Neural progenitor cell (in vitro differentiated cells): ENCODE results near the gene IQSEC1. TPM values are rescaled to one million over a fixed set of nuclear protein-coding genes. Genes with fewer than 3 reads are reported as not detected.
A peak's percentile ranks its signal among the peaks of the same experiment; 100 is the strongest.

Experiments used
- DNase-seq: peaks from one replicate; pipeline ENCODE4 v3.0.0-alpha.2; 2016; ENCODE audit warnings: low spot score
- H2AFZ ChIP-seq: fragments of 200-600 bp; sonication (generic); replicated peaks from 2 replicates; pipeline ENCODE4 v1.6.1; 2016; ENCODE audit warnings: antibody characterized with exemption
- H3F3A ChIP-seq: fragments of 200-600 bp; sonication (generic); 2 replicates; pipeline ENCODE4 v1.6.1; 2016; ENCODE audit warnings: antibody characterized with exemption, low read depth
- H3K27ac ChIP-seq: fragments of 200-600 bp; sonication (generic); 2 replicates; pipeline ENCODE4 v1.5.1; 2016; ENCODE audit warnings: mild to moderate bottlenecking
- H3K27me3 ChIP-seq: fragments of 200-600 bp; sonication (generic); 2 replicates; pipeline ENCODE4 v1.6.1; 2016; ENCODE audit warnings: mild to moderate bottlenecking, moderate library complexity
- H3K36me3 ChIP-seq: fragments of 200-600 bp; sonication (generic); 2 replicates; pipeline ENCODE4 v1.5.1; 2016
- H3K4me1 ChIP-seq: fragments of 200-600 bp; sonication (generic); 2 replicates; pipeline ENCODE4 v1.6.1; 2016; ENCODE audit warnings: mixed run types
- H3K4me2 ChIP-seq: fragments of 200-600 bp; sonication (generic); 2 replicates; pipeline ENCODE4 v1.6.1; 2016
- H3K4me3 ChIP-seq: fragments of 200-600 bp; sonication (generic); 2 replicates; pipeline ENCODE4 v1.5.1; 2016
- H3K79me2 ChIP-seq: fragments of 200-600 bp; sonication (generic); 2 replicates; pipeline ENCODE4 v1.6.1; 2016; ENCODE audit warnings: low read depth
- H3K9ac ChIP-seq: fragments of 200-600 bp; sonication (generic); 2 replicates; pipeline ENCODE4 v1.6.1; 2016
- H3K9me3 ChIP-seq: fragments of 200-600 bp; sonication (generic); 2 replicates; pipeline ENCODE4 v1.5.1; 2016; ENCODE audit warnings: low read depth
- H4K20me1 ChIP-seq: fragments of 200-600 bp; sonication (generic); 2 replicates; pipeline ENCODE4 v1.6.1; 2016; ENCODE audit warnings: low read depth
- H3K27ac Mint-ChIP-seq: 3 replicates; pipeline ENCODE4 v1.8.0; 2021; ENCODE audit warnings: mixed read lengths
- H3K27me3 Mint-ChIP-seq: 2 replicates; pipeline ENCODE4 v1.8.0; 2022; ENCODE audit warnings: low read depth, mild to moderate bottlenecking, inconsistent platforms, moderate library complexity, mixed read lengths; ENCODE audit not compliant: insufficient read depth
- H3K36me3 Mint-ChIP-seq: 3 replicates; pipeline ENCODE4 v1.8.0; 2021; ENCODE audit warnings: mixed read lengths
- H3K4me1 Mint-ChIP-seq: 3 replicates; pipeline ENCODE4 v1.8.0; 2021; ENCODE audit warnings: mixed read lengths
- H3K4me3 Mint-ChIP-seq: 3 replicates; pipeline ENCODE4 v1.8.0; 2021; ENCODE audit warnings: mild to moderate bottlenecking, moderate library complexity, mixed read lengths
- H3K9me3 Mint-ChIP-seq: 3 replicates; pipeline ENCODE4 v1.8.0; 2020; ENCODE audit warnings: mixed read lengths
- EZH2 ChIP-seq: fragments of 200-600 bp; sonication (generic); IDR thresholded peaks from 2 replicates; pipeline ENCODE4 v1.6.1; 2017; ENCODE audit warnings: antibody characterized with exemption, mild to moderate bottlenecking, moderate library complexity
- EZH2phosphoT487 ChIP-seq: fragments of 200-600 bp; sonication (generic); IDR thresholded peaks from 2 replicates; pipeline ENCODE4 v1.6.1; 2017; ENCODE audit warnings: antibody characterized with exemption
- total RNA-seq: library from RNA; depleted of rRNA; stranded (reverse); fragments of >200 nt; gene quantifications from 2 replicates; pipeline ENCODE4 v1.2.3, GENCODE V29; 2015; ENCODE audit warnings: low replicate concordance
- TF ChIP-seq, protein P1 (sequence below): fragments of 200-600 bp; sonication (generic); IDR thresholded peaks from 2 replicates; pipeline ENCODE4 v1.5.1; 2017; ENCODE audit warnings: antibody characterized with exemption, mild to moderate bottlenecking

Gene IQSEC1
- total RNA-seq, 1 donor from 2014 or later = 8.9 TPM

DNA sequence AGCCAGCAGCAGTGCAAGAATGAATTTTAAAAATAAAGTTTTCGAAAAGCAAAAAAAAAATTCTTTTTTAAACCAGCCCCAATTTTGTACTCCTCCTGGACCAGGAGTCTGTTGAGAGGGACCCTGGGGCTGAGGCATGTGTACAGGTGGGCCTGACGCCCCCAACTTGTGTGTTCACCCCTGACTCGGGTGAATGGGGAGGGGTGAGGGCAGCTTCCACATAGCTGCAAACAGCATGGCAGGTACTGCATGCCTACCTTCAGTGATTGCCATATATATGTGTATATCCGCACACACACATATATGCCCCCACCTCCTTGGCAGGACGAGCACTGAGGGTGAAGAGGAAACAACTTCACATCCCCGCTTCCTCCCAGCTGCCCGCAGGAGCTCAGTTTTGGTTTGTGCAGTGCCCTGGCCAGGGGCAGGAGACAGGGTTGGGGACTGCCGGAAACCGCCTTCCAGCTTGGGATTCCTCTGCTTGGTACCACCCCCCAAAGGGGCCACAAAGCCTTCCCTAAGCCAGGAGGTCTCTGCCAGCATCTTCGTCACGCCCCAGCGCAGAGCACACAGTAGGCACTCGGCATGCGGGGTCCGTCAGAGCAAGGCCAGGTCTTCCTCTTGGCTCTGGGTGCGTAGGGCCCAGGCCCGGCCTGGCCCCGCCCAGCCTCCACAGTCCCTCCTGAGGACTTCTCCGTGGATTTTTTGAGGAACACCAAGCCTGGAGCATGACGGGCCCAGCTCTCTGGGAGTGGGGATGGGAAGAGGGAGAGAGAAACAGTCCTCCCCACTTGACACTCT lies 170.0 kb downstream of the IQSEC1 start:
- Histone ChIP-seq H3K27ac (no peak overlapping the region), H3K4me2 (no peak overlapping the region)

DNA sequence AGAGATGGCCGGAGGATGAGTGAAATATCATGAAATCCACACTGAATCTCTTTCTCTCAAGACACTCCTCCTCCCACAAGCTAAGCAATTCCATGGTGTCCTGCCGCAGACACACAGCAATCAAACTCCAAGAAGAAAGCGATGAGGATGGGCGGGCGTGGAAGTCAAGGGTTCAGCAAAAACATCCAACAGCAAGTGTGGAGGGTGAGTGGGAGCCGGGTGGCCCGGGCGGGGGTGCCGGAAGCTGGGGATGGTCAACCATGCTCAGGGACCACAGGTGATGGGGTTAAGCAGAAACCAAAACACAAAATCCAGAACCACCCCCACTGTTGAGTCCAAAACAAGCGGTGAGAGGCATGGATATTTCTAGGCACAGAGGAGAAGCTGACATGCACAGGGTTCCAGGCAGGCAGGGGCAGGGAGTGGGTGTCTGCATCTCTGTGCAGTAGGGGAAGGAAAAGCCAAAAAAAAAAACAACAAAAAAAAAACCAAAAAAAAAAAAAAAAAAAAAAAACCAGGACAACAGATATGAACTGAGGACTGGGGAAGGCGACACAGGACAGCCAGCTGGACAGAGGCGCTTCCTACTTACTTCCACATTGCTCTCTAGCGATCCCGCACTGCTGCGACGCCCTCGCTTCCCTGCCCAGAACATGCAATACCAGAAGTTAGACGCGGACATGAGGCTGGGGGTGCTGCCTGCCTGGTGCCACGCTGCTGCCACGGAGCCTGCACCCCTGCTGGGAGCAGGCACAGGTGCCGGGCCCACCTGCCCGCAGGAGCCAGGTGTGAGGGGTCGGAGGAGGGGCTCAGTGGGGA lies 170.8 kb downstream of the IQSEC1 start:
- DNase-seq = no peak
- TF ChIP-seq EZH2phosphoT487 = no peak
- TF ChIP-seq EZH2 = no peak
- TF ChIP-seq, protein P1, sequence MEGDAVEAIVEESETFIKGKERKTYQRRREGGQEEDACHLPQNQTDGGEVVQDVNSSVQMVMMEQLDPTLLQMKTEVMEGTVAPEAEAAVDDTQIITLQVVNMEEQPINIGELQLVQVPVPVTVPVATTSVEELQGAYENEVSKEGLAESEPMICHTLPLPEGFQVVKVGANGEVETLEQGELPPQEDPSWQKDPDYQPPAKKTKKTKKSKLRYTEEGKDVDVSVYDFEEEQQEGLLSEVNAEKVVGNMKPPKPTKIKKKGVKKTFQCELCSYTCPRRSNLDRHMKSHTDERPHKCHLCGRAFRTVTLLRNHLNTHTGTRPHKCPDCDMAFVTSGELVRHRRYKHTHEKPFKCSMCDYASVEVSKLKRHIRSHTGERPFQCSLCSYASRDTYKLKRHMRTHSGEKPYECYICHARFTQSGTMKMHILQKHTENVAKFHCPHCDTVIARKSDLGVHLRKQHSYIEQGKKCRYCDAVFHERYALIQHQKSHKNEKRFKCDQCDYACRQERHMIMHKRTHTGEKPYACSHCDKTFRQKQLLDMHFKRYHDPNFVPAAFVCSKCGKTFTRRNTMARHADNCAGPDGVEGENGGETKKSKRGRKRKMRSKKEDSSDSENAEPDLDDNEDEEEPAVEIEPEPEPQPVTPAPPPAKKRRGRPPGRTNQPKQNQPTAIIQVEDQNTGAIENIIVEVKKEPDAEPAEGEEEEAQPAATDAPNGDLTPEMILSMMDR = no peak
- Mint-ChIP-seq H3K4me1 (peaks cover 13% of the 10 kb centered on the region), H3K27ac (peak overlapping the region; percentile 69), H3K27me3 (peaks cover 6% of the 10 kb centered on the region), H3K9me3 (no peaks in the 10 kb centered on the region), H3K36me3 (peaks cover 12% of the 10 kb centered on the region), H3K4me3 (no peak overlapping the region)
- Histone ChIP-seq H3K4me3 (no peak overlapping the region), H3K9ac (no peak overlapping the region), H4K20me1 (peaks cover 13% of the 10 kb centered on the region), H3K4me1 (peaks cover 14% of the 10 kb centered on the region), H3K36me3 (no peaks in the 10 kb centered on the region), H3K9me3 (no peaks in the 10 kb centered on the region), H3K27me3 (no peaks in the 10 kb centered on the region), H3K79me2 (no peaks in the 10 kb centered on the region), H3K4me2 (no peak overlapping the region), H3F3A (no peaks in the 10 kb centered on the region), H3K27ac (no peak overlapping the region), H2AFZ (no peak overlapping the region)

More for the DNA sequence above, 170.0 kb downstream of the IQSEC1 start:
- peaks cover 10% of the 10 kb centered on the region for H3K4me1 Mint-ChIP-seq
- Histone ChIP-seq H3K4me3 (no peak overlapping the region), H4K20me1 (peaks cover 12% of the 10 kb centered on the region), H3K79me2 (no peaks in the 10 kb centered on the region), H3K9me3 (no peaks in the 10 kb centered on the region), H2AFZ (no peak overlapping the region), H3F3A (no peaks in the 10 kb centered on the region), H3K4me1 (peaks cover 9% of the 10 kb centered on the region), H3K36me3 (no peaks in the 10 kb centered on the region), H3K9ac (no peak overlapping the region), H3K27me3 (no peaks in the 10 kb centered on the region)
- TF ChIP-seq, protein P1 = no peak
- TF ChIP-seq EZH2phosphoT487 (no peak), EZH2 (no peak)
- H3K9me3 Mint-ChIP-seq = no peaks in the 10 kb centered on the region
- no peak for DNase-seq
- H3K27me3 Mint-ChIP-seq = peaks cover 6% of the 10 kb centered on the region
- peaks cover 12% of the 10 kb centered on the region for H3K36me3 Mint-ChIP-seq
- no peak overlapping the region for H3K4me3 Mint-ChIP-seq
- H3K27ac Mint-ChIP-seq = no peak overlapping the region

DNA sequence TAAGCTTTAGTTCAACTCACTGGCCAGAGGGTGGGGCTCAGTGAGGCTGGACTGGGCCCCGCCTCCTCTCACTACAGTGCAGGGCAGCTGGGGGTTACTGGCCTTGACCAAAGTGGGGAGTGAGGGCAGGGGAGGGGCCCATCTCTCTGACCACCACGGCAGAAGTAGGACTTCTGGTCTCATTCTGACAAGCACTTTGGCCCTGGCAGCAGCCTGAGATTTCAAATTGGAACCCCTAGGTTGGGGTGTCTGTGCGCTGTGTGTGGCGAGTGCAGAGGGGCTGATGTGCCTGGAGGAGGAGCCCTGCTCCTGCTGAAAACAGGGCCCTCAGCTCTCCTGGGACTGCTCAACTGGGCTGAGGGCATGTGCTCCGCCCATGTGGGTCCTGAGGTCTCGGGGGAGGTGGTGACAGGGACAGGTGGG lies 171.6 kb downstream of the IQSEC1 start:
- no peak overlapping the region for H3K4me2 ChIP-seq
- peaks cover 13% of the 10 kb centered on the region for H4K20me1 ChIP-seq
- DNase-seq = no peak
- H3K36me3 Mint-ChIP-seq = peaks cover 12% of the 10 kb centered on the region
- H3K27ac ChIP-seq = no peak overlapping the region
- H3F3A ChIP-seq = no peaks in the 10 kb centered on the region
- no peaks in the 10 kb centered on the region for H3K36me3 ChIP-seq
- no peaks in the 10 kb centered on the region for H3K9me3 ChIP-seq
- H3K9me3 Mint-ChIP-seq = no peaks in the 10 kb centered on the region
- H3K4me1 ChIP-seq = peaks cover 17% of the 10 kb centered on the region
- H3K4me3 ChIP-seq = no peak overlapping the region
- no peak overlapping the region for H2AFZ ChIP-seq
- no peak overlapping the region for H3K27ac Mint-ChIP-seq
- H3K27me3 Mint-ChIP-seq = peaks cover 6% of the 10 kb centered on the region
- no peak overlapping the region for H3K4me3 Mint-ChIP-seq
- no peaks in the 10 kb centered on the region for H3K27me3 ChIP-seq
- TF ChIP-seq, protein P1 = peak; percentile 24
- TF ChIP-seq EZH2 = no peak
- H3K79me2 ChIP-seq = no peaks in the 10 kb centered on the region
- H3K4me1 Mint-ChIP-seq = peaks cover 20% of the 10 kb centered on the region
- H3K9ac ChIP-seq = no peak overlapping the region
